Muscle of leg (tissue), 11 donors: ENCODE data around the gene FBXO42. TPM values are rescaled to one million over a fixed set of nuclear protein-coding genes. Genes with fewer than 3 reads are reported as not detected.

Experiments used
- DNase-seq: peaks from one replicate; pipeline ENCODE4 v3.0.0; 2013
- H3K27ac ChIP-seq: one replicate; pipeline ENCODE4 v1.5.1; 2013; ENCODE audit warnings: mild to moderate bottlenecking, low read length, control low read depth
- H3K27me3 ChIP-seq: one replicate; pipeline ENCODE4 v1.6.1; 2013; ENCODE audit warnings: low read length; ENCODE audit not compliant: control insufficient read depth, insufficient read depth
- H3K36me3 ChIP-seq: one replicate; pipeline ENCODE4 v1.6.1; 2013; ENCODE audit warnings: low read length; ENCODE audit not compliant: control insufficient read depth, insufficient read depth
- H3K4me1 ChIP-seq: one replicate; pipeline ENCODE4 v1.6.1; 2013; ENCODE audit warnings: low read length; ENCODE audit not compliant: control insufficient read depth, insufficient read depth
- H3K4me3 ChIP-seq: one replicate; pipeline ENCODE4 v1.5.1; 2013; ENCODE audit warnings: low read length, control low read depth
- H3K9me3 ChIP-seq: replicated peaks from 2 replicates; pipeline ENCODE4 v1.6.1; 2013; ENCODE audit warnings: low read depth, low read length; ENCODE audit not compliant: control insufficient read depth
- WGBS: methylation state at CpG from one replicate; pipeline ENCODE4 v1.1.5; 2013; ENCODE audit warnings: missing lambda C conversion rate; ENCODE audit not compliant: insufficient coverage; 5-methylcytosine and 5-hydroxymethylcytosine counted together
- polyA plus RNA-seq, 8 donors: library from polyadenylated mRNA; unstranded; fragments of 120-200 nt; gene quantifications; one replicate each; pipeline versions ENCODE4 v1.2.1 to v1.2.3, GENCODE V29; 2013; ENCODE audit warnings: inconsistent platforms in 1 of 8, low replicate concordance in 1 of 8; ENCODE audit not compliant: insufficient read length in 8 of 8, insufficient read depth in 1 of 8
- total RNA-seq: library from RNA; stranded (reverse); fragments of 120-200 nt; gene quantifications from one replicate; pipeline ENCODE4 v1.2.4, GENCODE V29; 2013

Gene FBXO42
- total and polyA plus RNA-seq, 9 donors, result 14.8 to 21.0 (median 16.5) TPM

- no peak for DNase-seq
- H3K27ac ChIP-seq, result no peak within 1 kb of the TSS
- H3K4me3 ChIP-seq, result no peak within 1 kb of the TSS
- peaks cover 2% of the 10 kb centered on the region for H3K27me3 ChIP-seq
- H3K36me3 ChIP-seq, result no peaks in the 10 kb centered on the region
- WGBS, result 31% methylated on average over 9 of the region's 14 CpGs
- H3K4me1 ChIP-seq, result peaks cover 28% of the 10 kb centered on the region
- H3K9me3 ChIP-seq, result no peaks in the 10 kb centered on the region
Observed at GRCh38 chr1:16212251-16212961, 139.9 kb downstream of the FBXO42 start, which contains the start of gene ARHGEF19. Gene ARHGEF19 (minus strand): TSS chr1:16212652. CDS start chr1:16209054, 3,598 bp downstream.

GRCh38 chr1:16211824-16212223, 140.5 kb downstream of the FBXO42 start:
- no peak for DNase-seq
- Histone ChIP-seq H3K4me1 (peaks cover 27% of the 10 kb centered on the region), H3K9me3 (no peaks in the 10 kb centered on the region), H3K36me3 (no peaks in the 10 kb centered on the region), H3K27ac (no peak overlapping the region), H3K27me3 (peaks cover 2% of the 10 kb centered on the region), H3K4me3 (no peak overlapping the region)
- WGBS, result 45% methylated on average over 4 of the region's 6 CpGs

- WGBS, result 77% methylated on average over 3 of the region's 4 CpGs
- Histone ChIP-seq H3K4me1 (peaks cover 20% of the 10 kb centered on the region), H3K9me3 (no peaks in the 10 kb centered on the region), H3K27ac (no peak overlapping the region), H3K4me3 (no peak overlapping the region), H3K27me3 (no peaks in the 10 kb centered on the region), H3K36me3 (no peaks in the 10 kb centered on the region)
- no peak for DNase-seq
Observed at GRCh38 chr1:16210581-16210980, 141.7 kb downstream of the FBXO42 start.

GRCh38 chr1:16209847-16210407, 142.4 kb downstream of the FBXO42 start:
- Histone ChIP-seq H3K27me3 (no peaks in the 10 kb centered on the region), H3K9me3 (no peaks in the 10 kb centered on the region), H3K4me3 (no peak overlapping the region), H3K4me1 (peaks cover 19% of the 10 kb centered on the region), H3K36me3 (no peaks in the 10 kb centered on the region), H3K27ac (no peak overlapping the region)
- DNase-seq, result no peak
- whole genome bisulfite sequencing, result 57% methylated on average over 9 of the region's 11 CpGs

GRCh38 chr1:16209132-16209846, 143.0 kb downstream of the FBXO42 start:
- Histone ChIP-seq H3K36me3 (peaks cover under 1% of the 10 kb centered on the region), H3K27ac (no peak overlapping the region), H3K4me3 (no peak overlapping the region), H3K9me3 (no peaks in the 10 kb centered on the region), H3K27me3 (no peaks in the 10 kb centered on the region), H3K4me1 (peaks cover 19% of the 10 kb centered on the region)
- no peak for DNase-seq
- 90% methylated on average over 7 of the region's 9 CpGs for WGBS

GRCh38 chr1:16208270-16208987, 143.9 kb downstream of the FBXO42 start:
- H3K27ac ChIP-seq, result no peak overlapping the region
- WGBS, result 71% methylated on average over 12 of the region's 13 CpGs

GRCh38 chr1:16207318-16208269, 144.7 kb downstream of the FBXO42 start:
- no peak for DNase-seq
- WGBS, result 46% methylated on average over 40 of the region's 51 CpGs
- H3K4me1 ChIP-seq, result peaks cover 19% of the 10 kb centered on the region
- H3K4me3 ChIP-seq, result peak overlapping the region; percentile 26
- peak overlapping the region; percentile 76 for H3K27ac ChIP-seq
- peaks cover 3% of the 10 kb centered on the region for H3K36me3 ChIP-seq
- H3K9me3 ChIP-seq, result no peaks in the 10 kb centered on the region
- H3K27me3 ChIP-seq, result no peaks in the 10 kb centered on the region

More at GRCh38 chr1:16208270-16208987, 143.9 kb downstream of the FBXO42 start:
- no peak overlapping the region for H3K4me3 ChIP-seq
- peaks cover 3% of the 10 kb centered on the region for H3K36me3 ChIP-seq
- DNase-seq, result no peak
- H3K9me3 ChIP-seq, result no peaks in the 10 kb centered on the region
- H3K4me1 ChIP-seq, result peaks cover 19% of the 10 kb centered on the region
- H3K27me3 ChIP-seq, result no peaks in the 10 kb centered on the region

GRCh38 chr1:16206547-16207317, 145.5 kb downstream of the FBXO42 start:
- Histone ChIP-seq H3K4me3 (peak overlapping the region; percentile 26), H3K27me3 (no peaks in the 10 kb centered on the region), H3K9me3 (no peaks in the 10 kb centered on the region), H3K36me3 (peaks cover 3% of the 10 kb centered on the region), H3K27ac (peak overlapping the region; percentile 91), H3K4me1 (peaks cover 19% of the 10 kb centered on the region)
- under 1% methylated on average over 73 of the region's 87 CpGs for WGBS
- peak; percentile 99 for DNase-seq
